Spleen (tissue), 7 donors: ENCODE data around the gene PLOD2.

ENCODE experiments used
- CTCF ChIP-seq, 11 experiments: fragments of 200-600 bp in 7 of 11; fragments of 450-650 bp in 4 of 11; sonication (generic) in 4 of 11; IDR thresholded peaks in 8 of 11; conservative IDR thresholded peaks in 3 of 11; 1 replicate in 7 of 11; 2 replicates in 4 of 11; pipeline versions ENCODE4 v1.4.0 to v1.8.0; 2016 to 2021; ENCODE audit warnings: antibody characterized with exemption in 11 of 11, inconsistent platforms in 4 of 11, mild to moderate bottlenecking in 1 of 11
- POLR2AphosphoS5 ChIP-seq, 3 donors: sonication (generic); formaldehyde crosslinking; IDR thresholded peaks; one replicate each; pipeline ENCODE4 v1.5.1; 2017; ENCODE audit warnings: antibody characterized with exemption in 3 of 3
- donor health status: DM: no; HTN: no; CAD: no; lungs with moderate emphysema.
- donor health status: DM: no; HTN: no; CAD: no.
- donor health status: DM: no; HTN: no; CAD: no.

GRCh38 chr3:146157325-146158060 lies 3.5 kb downstream of the PLOD2 start:
- TF ChIP-seq CTCF (IDR thresholded peaks at IDR 0.05 in 8 of 11, conservative IDR thresholded peaks at IDR 0.05 in 3 of 11) (no peak), POLR2AphosphoS5 (IDR thresholded peaks at IDR 0.05) (no peak)
